Transverse colon (tissue), 4 donors: ENCODE measurements around the gene ANAPC4.

Experiments
- EP300 ChIP-seq: sonication (generic); formaldehyde crosslinking; IDR thresholded peaks from one replicate; pipeline ENCODE4 v1.6.1; 2017; ENCODE audit warnings: antibody characterized with exemption, low read depth
- POLR2A ChIP-seq: fragments of 450-650 bp; IDR thresholded peaks from one replicate; pipeline ENCODE4 v1.6.1; 2016; ENCODE audit warnings: antibody characterized with exemption, mild to moderate bottlenecking, moderate library complexity
- POLR2AphosphoS5 ChIP-seq, 3 donors: sonication (generic); formaldehyde crosslinking; IDR thresholded peaks; one replicate each; pipeline ENCODE4 v1.6.1; 2016; ENCODE audit warnings: antibody characterized with exemption in 3 of 3
- TF ChIP-seq, protein P1 (sequence below), 5 experiments: fragments of 200-600 bp in 3 of 5; fragments of 450-650 bp in 2 of 5; sonication (generic) in 3 of 5; IDR thresholded peaks; 1 replicate in 2 of 5; 2 replicates in 3 of 5; pipeline ENCODE4 v1.5.1; 2016 to 2017; ENCODE audit warnings: antibody characterized with exemption in 5 of 5, inconsistent platforms in 3 of 5, mild to moderate bottlenecking in 2 of 5, moderate library complexity in 1 of 5

GRCh38 chr4:25457053-25457715 is 80.1 kb downstream of the ANAPC4 start:
- no peak for TF ChIP-seq EP300
- TF ChIP-seq, protein P1, sequence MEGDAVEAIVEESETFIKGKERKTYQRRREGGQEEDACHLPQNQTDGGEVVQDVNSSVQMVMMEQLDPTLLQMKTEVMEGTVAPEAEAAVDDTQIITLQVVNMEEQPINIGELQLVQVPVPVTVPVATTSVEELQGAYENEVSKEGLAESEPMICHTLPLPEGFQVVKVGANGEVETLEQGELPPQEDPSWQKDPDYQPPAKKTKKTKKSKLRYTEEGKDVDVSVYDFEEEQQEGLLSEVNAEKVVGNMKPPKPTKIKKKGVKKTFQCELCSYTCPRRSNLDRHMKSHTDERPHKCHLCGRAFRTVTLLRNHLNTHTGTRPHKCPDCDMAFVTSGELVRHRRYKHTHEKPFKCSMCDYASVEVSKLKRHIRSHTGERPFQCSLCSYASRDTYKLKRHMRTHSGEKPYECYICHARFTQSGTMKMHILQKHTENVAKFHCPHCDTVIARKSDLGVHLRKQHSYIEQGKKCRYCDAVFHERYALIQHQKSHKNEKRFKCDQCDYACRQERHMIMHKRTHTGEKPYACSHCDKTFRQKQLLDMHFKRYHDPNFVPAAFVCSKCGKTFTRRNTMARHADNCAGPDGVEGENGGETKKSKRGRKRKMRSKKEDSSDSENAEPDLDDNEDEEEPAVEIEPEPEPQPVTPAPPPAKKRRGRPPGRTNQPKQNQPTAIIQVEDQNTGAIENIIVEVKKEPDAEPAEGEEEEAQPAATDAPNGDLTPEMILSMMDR (IDR thresholded peaks at IDR 0.05), result no peak
- no peak for TF ChIP-seq POLR2A
- no peak for TF ChIP-seq POLR2AphosphoS5 (IDR thresholded peaks at IDR 0.05)
